GM06990 (cell line): Measurements from ENCODE around the gene POLR3F.
"Not testable (repeated sequence)": the region's sequence is repeated elsewhere in the genome, so short reads cannot be mapped to it uniquely, and the experiment has no call there.

Source experiments
- DNase-seq: peaks from one replicate; pipeline ENCODE4 v3.0.0-alpha.2; 2011; ENCODE audit not compliant: insufficient read length; ENCODE audit errors: extremely low read depth
- H3K27me3 ChIP-seq: replicated peaks from 2 replicates; pipeline ENCODE4 v1.6.0; 2011; ENCODE audit warnings: low read length; ENCODE audit not compliant: control insufficient read depth, insufficient read depth
- H3K36me3 ChIP-seq: 2 replicates; pipeline ENCODE4 v1.5.1; 2011; ENCODE audit warnings: low read length; ENCODE audit not compliant: control insufficient read depth, insufficient read depth
- H3K4me3 ChIP-seq: replicated peaks from 2 replicates; pipeline ENCODE4 v1.5.1; 2011; ENCODE audit warnings: low read depth, mild to moderate bottlenecking, control low read depth, low read length
- TF ChIP-seq, protein P1 (sequence below): IDR thresholded peaks from 2 replicates; pipeline ENCODE4 v1.5.1; 2011; ENCODE audit warnings: low read length, control low read depth, mild to moderate bottlenecking, inconsistent platforms; ENCODE audit not compliant: insufficient read depth, poor library complexity, severe bottlenecking

POLR3F gene

DNA sequence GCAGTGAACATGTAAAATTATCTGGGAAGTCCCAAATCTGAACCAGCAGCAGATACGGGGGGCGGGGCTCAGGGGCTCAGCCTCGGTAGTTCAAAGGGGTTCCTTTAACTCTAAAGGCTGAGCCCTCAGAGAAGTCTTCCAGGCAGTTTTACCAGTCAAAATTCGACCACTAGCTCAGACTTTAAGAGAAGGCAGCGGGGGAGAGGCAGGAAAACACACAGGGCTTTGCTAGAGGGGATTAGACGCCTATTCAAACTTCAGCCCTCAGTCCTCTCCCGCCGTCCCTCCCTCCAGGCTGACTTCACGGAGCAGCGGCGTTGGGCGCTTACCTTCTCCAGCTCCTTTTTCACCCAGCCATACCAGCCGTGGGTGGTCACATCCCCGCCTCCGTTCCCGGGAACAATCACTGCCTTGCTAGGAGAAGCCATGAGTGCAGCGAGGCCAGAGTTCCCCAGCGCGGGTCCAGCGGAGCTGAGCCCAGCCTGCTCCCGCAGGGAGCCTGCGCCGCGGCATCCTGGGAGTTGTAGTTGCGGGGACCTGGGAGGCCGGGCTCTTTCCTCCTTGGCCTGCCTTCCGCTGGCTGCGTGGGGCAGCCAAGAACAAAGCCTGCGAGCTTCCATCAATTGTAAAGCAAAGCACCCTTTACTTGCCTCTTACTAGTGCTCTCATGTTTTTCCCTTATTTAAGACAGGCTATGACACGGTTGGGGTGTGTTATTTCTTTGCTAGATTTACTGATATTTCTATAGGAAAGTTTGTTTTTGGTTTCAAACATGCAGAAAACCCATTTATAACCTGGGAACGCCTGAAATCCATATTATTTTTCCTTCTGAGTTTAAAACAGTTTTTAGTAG is 29.8 kb downstream of the POLR3F start, which contains the start of gene RBBP9:
Gene RBBP9, minus strand, starts transcription at position 486 of the 853 bp plus-strand sequence. Its CDS starts 58 bp downstream, at position 428.
- Histone ChIP-seq H3K27me3 (no peaks in the 10 kb centered on the region), H3K4me3 (peak within 1 kb of the TSS; percentile 95), H3K36me3 (peaks cover 3% of the 10 kb centered on the region)
- TF ChIP-seq, protein P1, sequence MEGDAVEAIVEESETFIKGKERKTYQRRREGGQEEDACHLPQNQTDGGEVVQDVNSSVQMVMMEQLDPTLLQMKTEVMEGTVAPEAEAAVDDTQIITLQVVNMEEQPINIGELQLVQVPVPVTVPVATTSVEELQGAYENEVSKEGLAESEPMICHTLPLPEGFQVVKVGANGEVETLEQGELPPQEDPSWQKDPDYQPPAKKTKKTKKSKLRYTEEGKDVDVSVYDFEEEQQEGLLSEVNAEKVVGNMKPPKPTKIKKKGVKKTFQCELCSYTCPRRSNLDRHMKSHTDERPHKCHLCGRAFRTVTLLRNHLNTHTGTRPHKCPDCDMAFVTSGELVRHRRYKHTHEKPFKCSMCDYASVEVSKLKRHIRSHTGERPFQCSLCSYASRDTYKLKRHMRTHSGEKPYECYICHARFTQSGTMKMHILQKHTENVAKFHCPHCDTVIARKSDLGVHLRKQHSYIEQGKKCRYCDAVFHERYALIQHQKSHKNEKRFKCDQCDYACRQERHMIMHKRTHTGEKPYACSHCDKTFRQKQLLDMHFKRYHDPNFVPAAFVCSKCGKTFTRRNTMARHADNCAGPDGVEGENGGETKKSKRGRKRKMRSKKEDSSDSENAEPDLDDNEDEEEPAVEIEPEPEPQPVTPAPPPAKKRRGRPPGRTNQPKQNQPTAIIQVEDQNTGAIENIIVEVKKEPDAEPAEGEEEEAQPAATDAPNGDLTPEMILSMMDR: no peak
- peak; percentile 81 for DNase-seq

DNA sequence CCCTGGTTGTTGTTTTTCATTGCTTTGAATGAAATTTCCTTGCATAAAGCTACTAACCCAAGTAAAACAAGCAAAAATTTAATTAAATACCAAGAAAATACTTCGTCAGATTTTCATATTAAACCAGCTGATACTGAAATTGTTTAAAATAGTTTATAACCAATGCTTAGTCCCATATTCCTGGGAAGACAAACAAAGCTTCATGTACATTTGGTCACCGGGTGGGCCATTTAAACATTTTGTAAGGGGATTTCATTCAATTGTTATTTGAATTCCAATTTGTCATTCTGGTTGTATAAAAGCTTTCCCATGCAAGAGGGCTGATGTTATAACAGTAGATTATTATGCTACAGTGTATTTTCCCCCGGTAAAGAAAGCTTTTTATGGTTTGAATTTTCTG is 30.4 kb downstream of the POLR3F start:
- H3K4me3 ChIP-seq: no peak overlapping the region
- no peak for DNase-seq
- peaks cover 3% of the 10 kb centered on the region for H3K36me3 ChIP-seq

DNA sequence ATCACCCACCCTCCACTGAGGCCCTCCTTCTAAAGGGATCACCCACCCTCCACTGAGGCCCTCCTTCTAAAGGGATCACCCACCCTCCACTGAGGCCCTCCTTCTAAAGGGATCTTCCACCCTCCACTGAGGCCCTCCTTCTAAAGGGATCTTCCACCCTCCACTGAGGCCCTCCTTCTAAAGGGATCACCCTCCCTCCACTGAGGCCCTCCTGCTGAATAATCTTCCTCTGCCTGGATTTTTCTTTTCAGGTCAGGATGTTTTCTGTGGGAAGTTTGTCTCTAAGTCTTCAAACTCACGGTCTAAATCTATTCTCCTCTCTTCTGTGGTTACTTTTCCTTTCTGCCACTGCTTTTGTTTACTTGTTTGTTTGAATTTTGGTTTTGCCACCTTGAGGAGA is 34.5 kb downstream of the POLR3F start:
- not testable (repeated sequence) for DNase-seq, H3K4me3 ChIP-seq, H3K27me3 ChIP-seq, H3K36me3 ChIP-seq

More for the DNA sequence above, 30.4 kb downstream of the POLR3F start:
- no peaks in the 10 kb centered on the region for H3K27me3 ChIP-seq
- TF ChIP-seq, protein P1: no peak

DNA sequence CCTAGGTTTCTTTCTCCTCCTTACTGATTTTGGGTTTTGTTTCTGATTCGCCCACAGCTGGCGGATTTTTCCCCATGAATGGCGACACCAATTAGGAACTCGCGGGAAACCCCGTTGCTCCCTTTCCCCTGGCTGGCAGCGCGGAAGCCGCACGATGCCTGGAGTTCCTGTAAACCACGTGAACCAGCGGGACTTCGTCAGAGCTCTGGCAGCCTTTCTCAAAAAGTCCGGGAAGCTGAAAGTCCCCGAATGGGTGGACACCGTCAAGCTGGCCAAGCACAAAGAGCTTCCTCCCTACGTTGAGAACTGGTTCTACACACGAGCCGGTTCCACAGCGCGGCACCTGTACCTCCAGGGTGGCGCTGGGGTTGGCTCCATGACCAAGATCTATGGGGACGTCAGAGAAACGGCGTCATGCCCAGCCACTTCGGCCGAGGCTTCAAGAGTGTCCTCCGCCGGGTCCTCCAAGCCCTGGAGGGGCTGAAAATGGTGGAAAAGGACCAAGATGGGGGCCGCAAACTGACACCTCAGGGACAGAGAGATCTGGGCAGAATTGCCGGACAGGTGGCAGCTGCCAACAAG is 37.4 kb downstream of the POLR3F start:
- no peak for DNase-seq
- no peaks in the 10 kb centered on the region for H3K36me3 ChIP-seq
- H3K4me3 ChIP-seq: peak overlapping the region; percentile 22
- H3K27me3 ChIP-seq: no peaks in the 10 kb centered on the region
- TF ChIP-seq, protein P1: no peak

DNA sequence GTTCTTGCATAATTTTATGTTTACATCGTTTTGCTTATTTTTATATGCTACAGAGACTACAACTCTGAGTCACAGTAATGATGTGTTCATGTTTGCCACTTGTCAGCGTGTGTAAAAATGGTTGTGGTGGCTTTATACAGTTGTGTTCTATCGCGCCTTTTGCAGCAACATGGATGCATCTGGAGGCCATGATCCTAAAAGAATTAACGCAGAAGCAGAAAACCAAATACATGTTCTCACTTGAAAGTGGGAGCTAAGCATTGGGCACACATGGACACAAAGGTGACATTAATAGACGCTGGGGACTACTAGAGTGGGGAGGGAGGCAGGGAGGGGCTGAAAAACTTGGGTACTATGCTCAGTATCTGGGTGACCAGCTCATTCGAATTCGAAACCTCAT is 39.6 kb downstream of the POLR3F start:
- TF ChIP-seq, protein P1: no peak
- H3K36me3 ChIP-seq: no peaks in the 10 kb centered on the region
- peak overlapping the region; percentile 96 for H3K4me3 ChIP-seq
- H3K27me3 ChIP-seq: no peaks in the 10 kb centered on the region
- no peak for DNase-seq
